ENCODE measurements around the gene PDE3A. TPM values are rescaled to one million over a fixed set of nuclear protein-coding genes. Genes with fewer than 3 reads are reported as not detected.

The PDE3A gene
- total RNA-seq, 1 donor, result 3.9 TPM

GRCh38 chr12:20459920-20460319 is 91.6 kb downstream of the PDE3A start:
- TF ChIP-seq CTCF (IDR thresholded peaks at IDR 0.05; ENCODE audit: insufficient read depth, low read depth, low read length), result no peak
- DNase-seq (ENCODE audit: low read depth), result no peak
- H3K4me3 ChIP-seq (ENCODE audit: low read depth, low read length), result no peak overlapping the region

GRCh38 chr12:20460956-20461355 is 92.6 kb downstream of the PDE3A start:
- no peak for DNase-seq (ENCODE audit: low read depth)
- no peak for TF ChIP-seq CTCF (IDR thresholded peaks at IDR 0.05; ENCODE audit: insufficient read depth, low read depth, low read length)
- H3K4me3 ChIP-seq (ENCODE audit: low read depth, low read length), result no peak overlapping the region

- H3K4me3 ChIP-seq (ENCODE audit: low read depth, low read length), result no peak overlapping the region
- peak; percentile 20 for DNase-seq (ENCODE audit: low read depth)
- TF ChIP-seq CTCF (IDR thresholded peaks at IDR 0.05; ENCODE audit: insufficient read depth, low read depth, low read length), result peak; percentile 65
Observed at GRCh38 chr12:20463913-20464524, 95.7 kb downstream of the PDE3A start.

- no peak for TF ChIP-seq CTCF (IDR thresholded peaks at IDR 0.05; ENCODE audit: insufficient read depth, low read depth, low read length)
- DNase-seq (ENCODE audit: low read depth), result no peak
- H3K4me3 ChIP-seq (ENCODE audit: low read depth, low read length), result no peak overlapping the region
Observed at GRCh38 chr12:20469300-20469699, 101.0 kb downstream of the PDE3A start.

- no peak for DNase-seq (ENCODE audit: low read depth)
- H3K4me3 ChIP-seq (ENCODE audit: low read depth, low read length), result no peak overlapping the region
- no peak for TF ChIP-seq CTCF (IDR thresholded peaks at IDR 0.05; ENCODE audit: insufficient read depth, low read depth, low read length)
Observed at GRCh38 chr12:20469756-20470155, 101.4 kb downstream of the PDE3A start.

GRCh38 chr12:20472102-20472782 is 103.9 kb downstream of the PDE3A start:
- TF ChIP-seq CTCF (IDR thresholded peaks at IDR 0.05; ENCODE audit: insufficient read depth, low read depth, low read length), result no peak
- no peak for DNase-seq (ENCODE audit: low read depth)
- H3K4me3 ChIP-seq (ENCODE audit: low read depth, low read length), result no peak overlapping the region
